Upper lobe of right lung (tissue), 1 donor: ENCODE measurements around the gene UBE2G1. TPM values are rescaled to one million over a fixed set of nuclear protein-coding genes. Genes with fewer than 3 reads are reported as not detected.

ENCODE experiments used
- ATAC-seq: fragments of 200-7000 bp; cut with Tn5 transposase; one replicate; pipeline ENCODE4 v1.9.1; 2020; ENCODE audit warnings: mild to moderate bottlenecking, moderate library complexity
- DNase-seq: peaks from one replicate; pipeline ENCODE4 v3.0.0-alpha.2; 2020
- H3K27ac ChIP-seq: fragments of 200-600 bp; one replicate; pipeline ENCODE4 v1.8.0; 2022
- H3K27me3 ChIP-seq: fragments of 200-600 bp; one replicate; pipeline ENCODE4 v1.8.0; 2022; ENCODE audit warnings: mild to moderate bottlenecking
- H3K36me3 ChIP-seq: fragments of 200-600 bp; one replicate; pipeline ENCODE4 v1.8.0; 2022
- H3K4me1 ChIP-seq: fragments of 200-600 bp; one replicate; pipeline ENCODE4 v1.8.0; 2022
- H3K4me3 ChIP-seq: fragments of 200-600 bp; one replicate; pipeline ENCODE4 v1.8.0; 2022; ENCODE audit warnings: mild to moderate bottlenecking
- H3K9me3 ChIP-seq: fragments of 200-600 bp; one replicate; pipeline ENCODE4 v1.8.0; 2022
- intact Hi-C: fragments of 100-400 bp; cut with DNase I; formaldehyde crosslinking; loops from one replicate; pipeline ENCODE4 v1.11.0; 2022
- total RNA-seq: library from RNA; stranded (reverse); fragmentation: NEBNext Ultra II Directional; extraction: Animal tissue kit (Norgen Biotek cat#: 25700); gene quantifications from one replicate; pipeline ENCODE4 v1.2.1, GENCODE V29; 2021
- TF ChIP-seq, protein P1 (sequence below): fragments of 200-600 bp; IDR thresholded peaks from one replicate; pipeline ENCODE4 v1.8.0; 2022; ENCODE audit warnings: antibody characterized with exemption
- donor health status: DM: no; HTN: yes; CAD: no; lungs with severe emphysema.

Gene UBE2G1
- total RNA-seq, 1 donor from 2014 or later = 38.4 TPM

DNA sequence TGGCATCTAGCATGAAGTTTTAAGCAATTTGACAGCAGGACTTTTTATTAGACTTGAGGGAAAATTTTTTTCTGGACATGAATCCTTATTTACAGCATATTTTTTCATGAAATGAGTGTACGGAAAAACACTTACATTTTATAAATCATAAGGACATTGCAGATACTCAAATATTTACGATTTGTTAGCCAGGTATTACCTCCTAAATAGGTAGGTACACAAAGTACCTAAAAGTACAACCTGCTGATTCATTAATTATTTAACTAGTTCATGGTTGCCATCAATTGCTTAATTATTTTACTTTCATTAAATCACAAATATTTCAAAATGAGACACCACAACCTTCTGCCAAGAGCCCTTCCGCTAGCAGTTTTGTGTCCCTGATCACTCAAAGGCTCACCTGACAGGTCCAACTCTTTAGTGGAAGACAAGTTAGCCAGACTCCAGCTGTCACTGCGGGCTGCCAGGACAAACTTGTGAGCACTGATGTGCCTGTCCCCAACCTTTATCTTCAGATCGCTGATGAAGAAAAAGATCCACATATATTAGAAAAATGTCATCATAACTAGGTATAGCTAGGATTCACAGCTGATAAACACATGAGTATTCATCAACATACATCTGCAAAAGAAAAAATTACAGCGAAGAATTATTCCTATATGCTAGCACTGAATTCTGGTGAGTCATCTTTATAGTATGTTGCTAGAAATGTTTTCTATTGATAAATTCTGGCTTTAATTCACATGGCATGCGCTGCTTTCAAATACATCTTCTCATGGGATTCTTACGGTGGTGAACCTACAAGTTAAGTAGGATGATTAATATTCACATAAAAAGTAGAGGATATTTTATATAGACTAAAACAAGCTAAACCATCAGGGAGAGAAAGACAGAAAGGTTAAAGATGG, 130.8 kb downstream of the UBE2G1 start:
- ATAC-seq = no peak
- H3K4me1 ChIP-seq = peaks cover 10% of the 10 kb centered on the region
- H3K27ac ChIP-seq = no peak overlapping the region
- H3K36me3 ChIP-seq = peaks cover 83% of the 10 kb centered on the region
- TF ChIP-seq, protein P1, sequence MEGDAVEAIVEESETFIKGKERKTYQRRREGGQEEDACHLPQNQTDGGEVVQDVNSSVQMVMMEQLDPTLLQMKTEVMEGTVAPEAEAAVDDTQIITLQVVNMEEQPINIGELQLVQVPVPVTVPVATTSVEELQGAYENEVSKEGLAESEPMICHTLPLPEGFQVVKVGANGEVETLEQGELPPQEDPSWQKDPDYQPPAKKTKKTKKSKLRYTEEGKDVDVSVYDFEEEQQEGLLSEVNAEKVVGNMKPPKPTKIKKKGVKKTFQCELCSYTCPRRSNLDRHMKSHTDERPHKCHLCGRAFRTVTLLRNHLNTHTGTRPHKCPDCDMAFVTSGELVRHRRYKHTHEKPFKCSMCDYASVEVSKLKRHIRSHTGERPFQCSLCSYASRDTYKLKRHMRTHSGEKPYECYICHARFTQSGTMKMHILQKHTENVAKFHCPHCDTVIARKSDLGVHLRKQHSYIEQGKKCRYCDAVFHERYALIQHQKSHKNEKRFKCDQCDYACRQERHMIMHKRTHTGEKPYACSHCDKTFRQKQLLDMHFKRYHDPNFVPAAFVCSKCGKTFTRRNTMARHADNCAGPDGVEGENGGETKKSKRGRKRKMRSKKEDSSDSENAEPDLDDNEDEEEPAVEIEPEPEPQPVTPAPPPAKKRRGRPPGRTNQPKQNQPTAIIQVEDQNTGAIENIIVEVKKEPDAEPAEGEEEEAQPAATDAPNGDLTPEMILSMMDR = no peak
- no peak for DNase-seq
- no peaks in the 10 kb centered on the region for H3K27me3 ChIP-seq
- no peak overlapping the region for H3K4me3 ChIP-seq
- no peaks in the 10 kb centered on the region for H3K9me3 ChIP-seq
- intact Hi-C loops = no loop called here

DNA sequence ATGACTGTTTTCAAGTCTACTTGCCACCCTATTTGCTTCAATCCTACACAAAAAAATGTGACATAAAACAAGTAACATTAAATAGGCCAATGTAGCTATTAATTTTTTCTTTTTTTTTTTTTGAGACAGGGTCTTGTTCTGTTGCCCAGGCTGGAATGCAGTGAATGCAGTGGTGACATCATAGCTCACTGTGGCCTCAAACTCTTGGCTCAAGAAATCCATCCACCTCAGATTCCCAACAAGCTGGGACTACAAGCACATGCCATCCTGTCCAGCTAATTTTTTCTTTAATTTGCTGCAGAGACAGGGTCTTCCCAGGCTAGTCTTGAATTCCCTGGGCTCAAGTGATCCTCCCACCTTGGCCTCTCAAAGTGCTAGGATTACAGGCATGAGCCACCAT, 132.1 kb downstream of the UBE2G1 start:
- DNase-seq = no peak
- Histone ChIP-seq H3K4me1 (peaks cover 16% of the 10 kb centered on the region), H3K27me3 (no peaks in the 10 kb centered on the region), H3K4me3 (no peak overlapping the region), H3K36me3 (peaks cover 72% of the 10 kb centered on the region), H3K27ac (no peak overlapping the region), H3K9me3 (no peaks in the 10 kb centered on the region)
- TF ChIP-seq, protein P1 = no peak
- intact Hi-C loops = no loop called here
- ATAC-seq = no peak

DNA sequence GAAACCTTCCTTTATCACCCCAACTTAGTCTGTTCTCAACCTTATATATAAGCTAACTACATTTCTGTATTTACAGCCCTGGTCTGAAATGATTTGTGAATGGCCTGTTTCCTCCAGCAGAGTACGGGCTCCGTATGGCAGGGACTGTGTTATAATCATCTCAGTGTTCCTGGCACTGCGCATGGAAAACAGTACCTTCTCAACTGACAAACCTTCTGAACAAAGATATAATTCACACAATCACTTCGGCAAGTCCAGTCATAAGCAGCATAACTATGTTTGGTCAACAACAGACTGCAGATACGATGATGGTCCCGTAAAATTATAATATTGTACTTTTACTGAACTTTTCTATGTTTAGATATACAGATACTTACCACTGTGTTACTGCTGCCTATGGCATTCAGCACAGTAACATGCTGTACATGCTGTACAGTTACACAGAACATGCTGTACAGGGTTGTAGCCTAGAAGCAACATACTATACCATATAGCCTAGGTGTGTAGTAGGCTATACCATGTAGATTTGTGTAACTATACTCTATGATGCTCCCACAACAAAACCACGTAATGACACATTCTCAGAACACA, 132.7 kb downstream of the UBE2G1 start:
- ATAC-seq (no peak), DNase-seq (no peak)
- TF ChIP-seq, protein P1 = no peak
- no peaks in the 10 kb centered on the region for H3K27me3 ChIP-seq
- H3K36me3 ChIP-seq = peaks cover 66% of the 10 kb centered on the region
- H3K4me3 ChIP-seq = no peak overlapping the region
- H3K27ac ChIP-seq = no peak overlapping the region
- H3K4me1 ChIP-seq = peaks cover 20% of the 10 kb centered on the region
- intact Hi-C loops = no loop called here
- no peaks in the 10 kb centered on the region for H3K9me3 ChIP-seq

DNA sequence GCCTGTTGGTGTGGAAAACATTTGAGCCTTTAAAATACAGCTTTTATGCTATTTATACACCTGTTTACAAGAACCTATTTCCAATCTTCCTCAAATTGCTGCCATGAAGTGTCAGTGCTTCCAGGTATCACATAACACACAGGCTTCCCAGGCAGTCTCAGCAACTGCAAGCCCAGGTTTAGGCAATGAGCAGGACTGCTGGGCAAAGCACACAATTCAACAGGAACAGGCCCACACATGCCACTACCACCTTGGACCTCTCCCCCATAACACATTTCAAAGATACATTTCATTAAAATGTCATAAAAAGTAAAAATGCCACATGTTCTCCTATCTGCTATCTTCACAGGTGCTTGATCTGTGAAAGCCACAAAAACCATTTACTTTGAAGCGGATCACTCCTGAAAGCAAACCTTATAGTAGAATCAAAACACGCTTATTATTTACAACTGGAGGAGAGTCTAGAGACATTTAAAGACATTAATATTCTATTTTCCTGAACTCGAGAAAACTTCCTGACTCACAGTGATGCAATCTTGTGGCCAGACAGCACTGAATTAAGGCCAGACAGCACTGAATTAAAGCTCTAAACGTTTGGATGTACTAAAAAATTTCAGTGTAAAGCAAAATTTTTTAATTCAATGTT, 134.2 kb downstream of the UBE2G1 start:
- Histone ChIP-seq H3K4me3 (no peak overlapping the region), H3K27ac (no peak overlapping the region), H3K27me3 (no peaks in the 10 kb centered on the region), H3K9me3 (no peaks in the 10 kb centered on the region), H3K36me3 (peaks cover 53% of the 10 kb centered on the region), H3K4me1 (peaks cover 20% of the 10 kb centered on the region)
- DNase-seq = no peak
- TF ChIP-seq, protein P1 = no peak
- no peak for ATAC-seq
- intact Hi-C loops = no loop called here

DNA sequence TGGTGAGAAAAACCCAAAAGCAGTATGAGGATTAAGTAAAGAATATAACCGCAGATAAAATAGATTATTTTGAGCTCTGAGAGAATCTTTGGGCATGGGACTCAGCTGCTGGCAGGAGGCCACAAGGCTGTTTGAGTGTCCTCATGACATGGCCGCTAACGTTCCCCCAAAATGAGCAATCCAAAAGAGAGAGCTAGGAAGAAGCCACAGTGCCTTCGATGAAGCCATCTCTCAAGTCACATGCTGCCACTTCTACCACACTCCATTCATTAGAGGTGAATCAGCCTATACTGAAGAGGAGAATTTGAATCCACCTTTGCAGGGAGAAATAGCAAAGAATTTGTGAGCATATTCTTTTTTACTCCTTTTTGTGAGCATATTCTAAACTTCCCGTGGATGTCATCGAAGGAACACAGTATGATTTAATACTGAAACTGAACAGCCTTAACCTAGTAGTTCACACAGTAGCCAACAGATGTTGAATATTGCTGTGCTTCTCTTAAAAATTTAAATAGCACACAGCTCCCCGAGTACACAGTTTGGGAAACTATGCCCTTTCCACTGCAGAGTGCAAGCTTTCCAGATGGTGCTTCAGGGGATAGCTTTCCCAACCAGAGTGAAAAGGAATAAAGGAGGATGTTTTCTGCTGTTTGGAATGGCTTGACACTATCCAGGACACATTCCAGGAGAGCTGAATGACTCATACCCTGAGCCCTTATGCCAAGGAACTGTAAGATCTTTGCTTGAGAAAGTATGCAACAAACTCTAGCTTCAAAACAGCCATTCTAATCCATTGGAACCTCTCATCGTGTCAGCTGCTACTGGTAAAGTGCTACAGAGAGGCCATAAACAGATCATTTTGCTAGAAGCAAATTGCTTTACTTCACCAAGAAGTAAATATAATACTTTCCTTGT, 136.6 kb downstream of the UBE2G1 start:
- ATAC-seq = peak; percentile 95
- TF ChIP-seq, protein P1 = no peak
- Histone ChIP-seq H3K27ac (peak overlapping the region; percentile 69), H3K9me3 (no peaks in the 10 kb centered on the region), H3K4me1 (peaks cover 20% of the 10 kb centered on the region), H3K4me3 (no peak overlapping the region), H3K27me3 (no peaks in the 10 kb centered on the region), H3K36me3 (peaks cover 48% of the 10 kb centered on the region)
- intact Hi-C loops = no loop called here
- no peak for DNase-seq
